OCI-LY3 (cell line): ENCODE measurements around the gene CIITA.

Experiments
- H2AFZ ChIP-seq: fragments of 200-600, 300-600 bp; shearing (Covaris generic); 2 replicates; pipeline ENCODE4 v1.6.0; 2014; ENCODE audit warnings: antibody characterized with exemption, low read depth, low read length
- H3K27ac ChIP-seq: fragments of 200-600, 300-600 bp; sonication (generic); 2 replicates; pipeline ENCODE4 v1.5.1; 2014; ENCODE audit warnings: mild to moderate bottlenecking, low read length, moderate library complexity, mixed read lengths
- H3K27me3 ChIP-seq: fragments of 200-600, 300-600 bp; sonication (generic); 2 replicates; pipeline ENCODE4 v1.6.1; 2014; ENCODE audit warnings: low read depth, low read length, mixed read lengths
- H3K36me3 ChIP-seq: fragments of 200-600, 300-600 bp; sonication (generic); replicated peaks from 2 replicates; pipeline ENCODE3; 2014; ENCODE audit warnings: low read depth, low read length, mixed read lengths
- H3K4me1 ChIP-seq: fragments of 300-600, 200-600 bp; sonication (generic); 2 replicates; pipeline ENCODE4 v1.6.1; 2014; ENCODE audit warnings: low read length, mixed read lengths
- H3K4me2 ChIP-seq: fragments of 200-600, 300-600 bp; sonication (generic); 2 replicates; pipeline ENCODE4 v1.6.1; 2014; ENCODE audit warnings: low read length, mixed read lengths
- H3K4me3 ChIP-seq: fragments of 300-600, 200-600 bp; sonication (generic); 2 replicates; pipeline ENCODE4 v1.5.1; 2014; ENCODE audit warnings: antibody characterized with exemption, mild to moderate bottlenecking, low read length, moderate library complexity
- H3K79me2 ChIP-seq: fragments of 300-600, 200-600 bp; shearing (Covaris generic); 2 replicates; pipeline ENCODE4 v1.6.1; 2014; ENCODE audit warnings: mild to moderate bottlenecking, low read length, mixed read lengths
- H3K9ac ChIP-seq: fragments of 300-600, 200-600 bp; shearing (Covaris generic); 2 replicates; pipeline ENCODE4 v1.6.0; 2014; ENCODE audit warnings: mild to moderate bottlenecking, low read length, moderate library complexity
- H3K9me3 ChIP-seq: fragments of 200-600, 300-600 bp; shearing (Covaris generic); 2 replicates; pipeline ENCODE4 v1.6.1; 2014; ENCODE audit warnings: low read length, mixed read lengths; ENCODE audit not compliant: insufficient read depth
- H4K20me1 ChIP-seq: fragments of 200-600, 300-600 bp; sonication (generic); 2 replicates; pipeline ENCODE4 v1.6.1; 2016; ENCODE audit warnings: low read length, mixed read lengths; ENCODE audit not compliant: insufficient read depth
- EZH2phosphoT487 ChIP-seq: fragments of 200-600 bp; shearing (Covaris generic); IDR thresholded peaks from 2 replicates; pipeline ENCODE4 v1.6.1; 2018; ENCODE audit warnings: antibody characterized with exemption, mixed run types, low read depth
- TF ChIP-seq, protein P1 (sequence below): fragments of 200-600, 300-600 bp; sonication (generic); IDR thresholded peaks from 2 replicates; pipeline ENCODE4 v1.5.1; 2014; ENCODE audit warnings: antibody characterized with exemption, low read length, low read depth

CIITA gene

DNA sequence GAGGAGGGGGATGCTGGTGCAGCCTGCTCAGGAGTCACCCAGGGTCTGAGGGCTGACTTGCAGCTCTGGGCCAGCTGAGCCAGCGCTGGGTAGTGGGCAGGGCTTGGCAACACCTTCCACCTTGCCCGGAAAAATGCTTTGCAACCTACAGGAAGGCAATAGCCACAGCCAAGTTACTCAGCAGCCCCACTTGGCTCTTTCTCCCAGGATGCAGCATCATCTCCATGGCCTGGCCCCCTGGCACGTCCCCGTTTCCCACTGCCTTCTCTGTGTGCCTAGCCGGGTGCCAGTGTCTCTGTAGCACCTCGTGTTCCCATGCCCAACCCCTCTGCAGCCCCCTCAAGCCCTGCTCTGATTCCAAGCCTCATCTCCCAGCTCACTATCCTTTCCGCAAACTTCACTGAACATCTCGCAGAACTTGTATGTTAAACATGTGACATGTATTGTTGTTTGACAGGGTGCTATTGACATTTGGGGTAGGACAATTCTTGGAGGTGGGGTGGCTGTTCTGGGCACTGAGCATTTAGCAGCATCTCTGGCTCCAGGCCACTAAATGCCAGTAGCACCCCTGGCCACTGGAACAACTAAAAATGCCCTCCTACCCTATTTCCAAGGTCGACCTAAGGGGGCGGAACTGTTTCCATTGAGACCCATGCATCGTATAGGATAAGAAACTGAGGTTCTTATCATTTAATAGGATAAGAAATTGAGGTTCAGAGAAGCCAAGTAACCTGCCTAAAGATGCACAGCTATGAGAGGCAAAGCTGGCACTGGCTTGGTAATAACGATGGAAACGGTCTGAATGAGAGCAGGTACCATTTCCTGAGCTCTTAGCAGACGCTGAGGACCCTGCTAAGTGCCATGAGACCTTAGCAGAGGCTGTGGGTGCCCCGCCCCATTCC is 53.1 kb downstream of the CIITA start:
- Histone ChIP-seq H3K9ac (no peak overlapping the region), H3K27me3 (no peaks in the 10 kb centered on the region), H3K4me2 (no peak overlapping the region), H3K79me2 (0 out of 2 replicates have a peak, but pooled peaks cover 4% of the 10 kb centered on the region), H3K36me3 (peaks cover 21% of the 10 kb centered on the region), H3K27ac (peak overlapping the region; percentile 4; the same call in 1 of the 2 replicates), H2AFZ (no peak overlapping the region), H3K9me3 (no peaks in the 10 kb centered on the region), H4K20me1 (peaks cover 38% of the 10 kb centered on the region), H3K4me1 (0 out of 2 replicates have a peak, but pooled peaks cover 3% of the 10 kb centered on the region), H3K4me3 (no peak overlapping the region)
- TF ChIP-seq, protein P1, sequence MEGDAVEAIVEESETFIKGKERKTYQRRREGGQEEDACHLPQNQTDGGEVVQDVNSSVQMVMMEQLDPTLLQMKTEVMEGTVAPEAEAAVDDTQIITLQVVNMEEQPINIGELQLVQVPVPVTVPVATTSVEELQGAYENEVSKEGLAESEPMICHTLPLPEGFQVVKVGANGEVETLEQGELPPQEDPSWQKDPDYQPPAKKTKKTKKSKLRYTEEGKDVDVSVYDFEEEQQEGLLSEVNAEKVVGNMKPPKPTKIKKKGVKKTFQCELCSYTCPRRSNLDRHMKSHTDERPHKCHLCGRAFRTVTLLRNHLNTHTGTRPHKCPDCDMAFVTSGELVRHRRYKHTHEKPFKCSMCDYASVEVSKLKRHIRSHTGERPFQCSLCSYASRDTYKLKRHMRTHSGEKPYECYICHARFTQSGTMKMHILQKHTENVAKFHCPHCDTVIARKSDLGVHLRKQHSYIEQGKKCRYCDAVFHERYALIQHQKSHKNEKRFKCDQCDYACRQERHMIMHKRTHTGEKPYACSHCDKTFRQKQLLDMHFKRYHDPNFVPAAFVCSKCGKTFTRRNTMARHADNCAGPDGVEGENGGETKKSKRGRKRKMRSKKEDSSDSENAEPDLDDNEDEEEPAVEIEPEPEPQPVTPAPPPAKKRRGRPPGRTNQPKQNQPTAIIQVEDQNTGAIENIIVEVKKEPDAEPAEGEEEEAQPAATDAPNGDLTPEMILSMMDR, result no peak
- TF ChIP-seq EZH2phosphoT487, result no peak

DNA sequence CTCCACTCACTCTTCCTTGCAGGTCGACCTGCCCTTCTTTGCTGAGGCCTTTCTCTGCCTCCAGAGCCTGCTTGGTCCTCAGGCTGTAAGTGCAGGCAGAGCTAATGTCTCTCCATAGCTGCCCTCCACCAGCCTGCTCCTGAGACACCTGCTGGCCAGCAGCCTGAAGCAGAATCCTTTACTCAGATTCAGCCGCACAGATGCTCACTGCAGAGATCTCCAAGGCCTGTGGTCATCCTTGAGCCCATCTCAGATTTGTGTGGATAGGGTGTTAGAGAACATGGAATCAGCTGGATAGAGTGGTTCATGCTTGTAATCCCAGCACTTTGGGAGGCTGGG is 53.7 kb downstream of the CIITA start:
- H3K4me1 ChIP-seq, result 0 out of 2 replicates have a peak, but pooled peaks cover 3% of the 10 kb centered on the region
- H3K27ac ChIP-seq, result peak overlapping the region; percentile 4; the same call in 1 of the 2 replicates
- no peak overlapping the region for H2AFZ ChIP-seq
- H3K27me3 ChIP-seq, result no peaks in the 10 kb centered on the region
- no peak overlapping the region for H3K9ac ChIP-seq
- no peak overlapping the region for H3K4me2 ChIP-seq
- H4K20me1 ChIP-seq, result peaks cover 35% of the 10 kb centered on the region
- H3K4me3 ChIP-seq, result no peak overlapping the region
- peaks cover 21% of the 10 kb centered on the region for H3K36me3 ChIP-seq
- TF ChIP-seq, protein P1, result peak; percentile 39
- TF ChIP-seq EZH2phosphoT487, result no peak
- no peaks in the 10 kb centered on the region for H3K9me3 ChIP-seq
- H3K79me2 ChIP-seq, result 0 out of 2 replicates have a peak, but pooled peaks cover 4% of the 10 kb centered on the region

DNA sequence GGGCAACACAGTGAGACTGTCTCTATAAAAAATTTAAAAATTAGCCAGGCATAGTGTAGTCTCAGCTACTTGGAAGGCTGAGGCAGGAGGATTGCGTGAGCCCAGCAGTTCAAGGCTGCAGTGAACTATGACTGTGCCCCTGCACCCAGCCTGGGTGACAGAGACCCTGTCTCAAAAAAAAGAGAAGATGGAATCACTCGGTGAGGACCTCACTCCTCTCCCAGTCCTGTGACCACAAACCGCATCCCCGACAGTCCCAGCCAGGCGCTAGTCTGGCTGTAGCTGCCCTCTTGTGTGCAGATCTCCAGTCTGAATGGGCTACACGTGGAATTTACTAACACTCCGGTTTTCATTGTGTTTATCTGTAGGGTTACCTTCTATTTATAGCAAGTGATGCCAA is 54.1 kb downstream of the CIITA start:
- H3K27me3 ChIP-seq, result no peaks in the 10 kb centered on the region
- H3K4me1 ChIP-seq, result 0 out of 2 replicates have a peak, but pooled peaks cover 3% of the 10 kb centered on the region
- H2AFZ ChIP-seq, result no peak overlapping the region
- peaks cover 18% of the 10 kb centered on the region for H3K36me3 ChIP-seq
- H3K79me2 ChIP-seq, result 0 out of 2 replicates have a peak, but pooled peaks cover 4% of the 10 kb centered on the region
- no peak overlapping the region for H3K9ac ChIP-seq
- TF ChIP-seq EZH2phosphoT487, result no peak
- TF ChIP-seq, protein P1, result no peak
- H3K27ac ChIP-seq, result no peak overlapping the region
- no peaks in the 10 kb centered on the region for H3K9me3 ChIP-seq
- H3K4me2 ChIP-seq, result no peak overlapping the region
- H3K4me3 ChIP-seq, result no peak overlapping the region
- H4K20me1 ChIP-seq, result peaks cover 31% of the 10 kb centered on the region

DNA sequence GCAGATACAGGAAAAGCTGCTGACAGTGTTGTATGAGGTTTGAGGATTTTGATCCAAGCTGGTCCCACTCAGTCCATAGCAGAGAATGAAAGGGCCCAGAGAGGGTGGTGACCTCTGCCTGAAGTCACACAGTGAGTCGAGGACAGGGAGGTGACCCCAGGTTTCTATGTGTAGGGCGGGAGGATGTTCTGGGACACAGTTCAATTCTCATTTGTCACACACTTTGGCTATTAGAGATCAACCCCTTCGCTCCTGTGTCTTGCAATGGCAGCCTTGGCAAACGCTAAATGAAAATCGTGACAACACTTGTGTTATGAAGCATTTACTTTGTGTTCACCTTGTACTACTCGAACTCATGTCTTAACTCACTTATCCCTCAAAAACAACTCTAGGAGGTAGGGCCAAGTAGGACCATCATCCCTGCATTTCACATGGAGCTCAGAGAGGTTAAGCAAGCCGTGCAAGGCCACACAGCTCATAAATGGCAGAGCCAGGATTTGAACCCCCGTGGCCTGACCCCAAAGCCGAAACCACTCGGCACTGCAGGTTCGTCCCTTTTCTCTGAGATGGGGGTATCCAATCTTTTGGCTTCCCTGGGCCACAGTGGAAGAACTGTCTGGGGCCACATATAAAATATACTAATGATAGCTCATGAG is 55.1 kb downstream of the CIITA start:
- no peaks in the 10 kb centered on the region for H3K27me3 ChIP-seq
- no peak overlapping the region for H3K27ac ChIP-seq
- no peak overlapping the region for H3K9ac ChIP-seq
- no peak for TF ChIP-seq EZH2phosphoT487
- TF ChIP-seq, protein P1, result no peak
- H3K79me2 ChIP-seq, result 0 out of 2 replicates have a peak, but pooled peaks cover 4% of the 10 kb centered on the region
- no peak overlapping the region for H2AFZ ChIP-seq
- H3K4me3 ChIP-seq, result no peak overlapping the region
- peaks cover 29% of the 10 kb centered on the region for H4K20me1 ChIP-seq
- H3K36me3 ChIP-seq, result peaks cover 17% of the 10 kb centered on the region
- 0 out of 2 replicates have a peak, but pooled peaks cover 3% of the 10 kb centered on the region for H3K4me1 ChIP-seq
- H3K9me3 ChIP-seq, result no peaks in the 10 kb centered on the region
- no peak overlapping the region for H3K4me2 ChIP-seq
